ENCODE measurements around the gene FRMD3. TPM values are rescaled to one million over a fixed set of nuclear protein-coding genes. Genes with fewer than 3 reads are reported as not detected.

FRMD3 gene
- total RNA-seq, 1 donor from 2014 or later: 0.65 TPM

GRCh38 chr9:83239747-83240146, 298.5 kb downstream of the FRMD3 start:
- no peak for DNase-seq (ENCODE audit: low spot score, unreplicated experiment)
- no peak overlapping the region for H3K27ac Mint-ChIP-seq
- peaks cover 13% of the 10 kb centered on the region for H3K4me1 Mint-ChIP-seq (ENCODE audit: low read depth)
- no peaks in the 10 kb centered on the region for H3K27me3 Mint-ChIP-seq
- TF ChIP-seq CTCF (IDR thresholded peaks at IDR 0.05; ENCODE audit: unreplicated experiment): no peak
- no peak overlapping the region for H3K4me3 Mint-ChIP-seq (ENCODE audit: low read depth)
- peaks cover 8% of the 10 kb centered on the region for H3K9me3 Mint-ChIP-seq (ENCODE audit: low read depth)
- H3K36me3 Mint-ChIP-seq (ENCODE audit: insufficient read depth): peaks cover 21% of the 10 kb centered on the region

- Mint-ChIP-seq H3K27ac (no peak overlapping the region), H3K9me3 (ENCODE audit: low read depth) (peaks cover 8% of the 10 kb centered on the region), H3K4me1 (ENCODE audit: low read depth) (peaks cover 13% of the 10 kb centered on the region), H3K27me3 (no peaks in the 10 kb centered on the region), H3K36me3 (ENCODE audit: insufficient read depth) (peaks cover 20% of the 10 kb centered on the region), H3K4me3 (ENCODE audit: low read depth) (no peak overlapping the region)
- no peak for TF ChIP-seq CTCF (IDR thresholded peaks at IDR 0.05; ENCODE audit: unreplicated experiment)
- no peak for DNase-seq (ENCODE audit: low spot score, unreplicated experiment)
These were observed 299.1 kb downstream of the FRMD3 start for GRCh38 chr9:83238871-83239640.

- Mint-ChIP-seq H3K9me3 (ENCODE audit: low read depth) (peaks cover 3% of the 10 kb centered on the region), H3K27ac (no peak overlapping the region), H3K4me1 (ENCODE audit: low read depth) (peaks cover 5% of the 10 kb centered on the region), H3K4me3 (ENCODE audit: low read depth) (no peak overlapping the region), H3K36me3 (ENCODE audit: insufficient read depth) (peaks cover 9% of the 10 kb centered on the region), H3K27me3 (no peaks in the 10 kb centered on the region)
- no peak for TF ChIP-seq CTCF (IDR thresholded peaks at IDR 0.05; ENCODE audit: unreplicated experiment)
- no peak for DNase-seq (ENCODE audit: low spot score, unreplicated experiment)
These were observed 302.0 kb downstream of the FRMD3 start for GRCh38 chr9:83236029-83236696.

- H3K27ac Mint-ChIP-seq: no peak overlapping the region
- H3K4me3 Mint-ChIP-seq (ENCODE audit: low read depth): no peak overlapping the region
- no peaks in the 10 kb centered on the region for H3K27me3 Mint-ChIP-seq
- peaks cover 5% of the 10 kb centered on the region for H3K9me3 Mint-ChIP-seq (ENCODE audit: low read depth)
- TF ChIP-seq CTCF (IDR thresholded peaks at IDR 0.05; ENCODE audit: unreplicated experiment): no peak
- DNase-seq (ENCODE audit: low spot score, unreplicated experiment): no peak
- peaks cover 2% of the 10 kb centered on the region for H3K4me1 Mint-ChIP-seq (ENCODE audit: low read depth)
- peaks cover 11% of the 10 kb centered on the region for H3K36me3 Mint-ChIP-seq (ENCODE audit: insufficient read depth)
These were observed 302.7 kb downstream of the FRMD3 start for GRCh38 chr9:83235526-83235925.

GRCh38 chr9:83234541-83234940, 303.7 kb downstream of the FRMD3 start:
- H3K27me3 Mint-ChIP-seq: no peaks in the 10 kb centered on the region
- no peak for DNase-seq (ENCODE audit: low spot score, unreplicated experiment)
- no peak overlapping the region for H3K27ac Mint-ChIP-seq
- H3K4me3 Mint-ChIP-seq (ENCODE audit: low read depth): no peak overlapping the region
- TF ChIP-seq CTCF (IDR thresholded peaks at IDR 0.05; ENCODE audit: unreplicated experiment): no peak
- peaks cover 2% of the 10 kb centered on the region for H3K4me1 Mint-ChIP-seq (ENCODE audit: low read depth)
- peaks cover 17% of the 10 kb centered on the region for H3K36me3 Mint-ChIP-seq (ENCODE audit: insufficient read depth)
- H3K9me3 Mint-ChIP-seq (ENCODE audit: low read depth): peaks cover 11% of the 10 kb centered on the region

Measured in progenitor cell of endocrine pancreas (in vitro differentiated cells).